Upper lobe of left lung (tissue), 6 donors: ENCODE data around the gene KRTAP9-6. TPM values are rescaled to one million over a fixed set of nuclear protein-coding genes. Genes with fewer than 3 reads are reported as not detected.
"Not testable (repeated sequence)": the region's sequence is repeated elsewhere in the genome, so short reads cannot be mapped to it uniquely, and the experiment has no call there.

Source experiments
- ATAC-seq, 2 donors: fragments of 200-7000 bp; cut with Tn5 transposase; one replicate each; pipeline ENCODE4 v1.9.1; 2022; ENCODE audit warnings: mild to moderate bottlenecking in 2 of 2, moderate library complexity in 2 of 2; ENCODE audit not compliant: low FRiP score in 2 of 2
- DNase-seq, 2 donors: peaks; one replicate each; pipeline ENCODE4 v3.0.0-alpha.2; 2019 to 2020
- H3K27ac ChIP-seq, 4 donors: fragments of 200-600 bp; sonication (generic); one replicate each; pipeline ENCODE4 v1.5.1; 2016 to 2019
- H3K27me3 ChIP-seq, 4 donors: fragments of 200-600 bp; sonication (generic); one replicate each; pipeline ENCODE4 v1.5.1; 2017 to 2019
- H3K36me3 ChIP-seq, 4 donors: fragments of 200-600 bp; sonication (generic); one replicate each; pipeline ENCODE4 v1.5.1; 2016 to 2019
- H3K4me1 ChIP-seq, 4 donors: fragments of 200-600 bp; sonication (generic); one replicate each; pipeline ENCODE4 v1.5.1; 2018 to 2019
- H3K4me3 ChIP-seq, 4 donors: fragments of 200-600 bp; sonication (generic); one replicate each; pipeline ENCODE4 v1.5.1; 2017 to 2019; ENCODE audit warnings: mild to moderate bottlenecking in 2 of 4, moderate library complexity in 1 of 4
- H3K9me3 ChIP-seq, 4 donors: fragments of 200-600 bp; sonication (generic); one replicate each; pipeline ENCODE4 v1.5.1; 2018 to 2019
- CTCF ChIP-seq, 6 experiments: fragments of 450-650 bp in 4 of 6; fragments of 200-600 bp in 2 of 6; sonication (generic) in 2 of 6; IDR thresholded peaks; one replicate each; pipeline ENCODE4 v1.5.1; 2016 to 2019; ENCODE audit warnings: antibody characterized with exemption in 6 of 6
- EP300 ChIP-seq, 4 donors: sonication (generic); formaldehyde crosslinking; IDR thresholded peaks; one replicate each; pipeline ENCODE4 v1.5.1; 2017; ENCODE audit warnings: antibody characterized with exemption in 4 of 4, control low read depth in 2 of 4
- POLR2A ChIP-seq, 4 donors: fragments of 450-650 bp; IDR thresholded peaks; one replicate each; pipeline ENCODE4 v1.5.1; 2016 to 2017; ENCODE audit warnings: antibody characterized with exemption in 4 of 4, mild to moderate bottlenecking in 2 of 4
- POLR2AphosphoS5 ChIP-seq, 2 donors: sonication (generic); formaldehyde crosslinking; IDR thresholded peaks; one replicate each; pipeline ENCODE4 v1.5.1; 2017; ENCODE audit warnings: antibody characterized with exemption in 2 of 2
- WGBS, 2 donors: methylation state at CpG; one replicate each; pipeline ENCODE4 v1.1.5; 2017 to 2018; 5-methylcytosine and 5-hydroxymethylcytosine counted together
- total RNA-seq, 6 donors: library from RNA; depleted of rRNA in 4 of 6; stranded (reverse); fragments of >200 nt in 4 of 6; gene quantifications; one replicate each; pipeline versions ENCODE4 v1.1.0 to v1.2.1, GENCODE V29; 2016 to 2021
- donor health status: DM: no; HTN: no; CAD: no; lungs with moderate emphysema.
- donor health status: DM: no; HTN: yes; CAD: no; lungs with severe emphysema.

KRTAP9-6 gene
- total RNA-seq, 6 donors from 2014 or later: not detected

DNA sequence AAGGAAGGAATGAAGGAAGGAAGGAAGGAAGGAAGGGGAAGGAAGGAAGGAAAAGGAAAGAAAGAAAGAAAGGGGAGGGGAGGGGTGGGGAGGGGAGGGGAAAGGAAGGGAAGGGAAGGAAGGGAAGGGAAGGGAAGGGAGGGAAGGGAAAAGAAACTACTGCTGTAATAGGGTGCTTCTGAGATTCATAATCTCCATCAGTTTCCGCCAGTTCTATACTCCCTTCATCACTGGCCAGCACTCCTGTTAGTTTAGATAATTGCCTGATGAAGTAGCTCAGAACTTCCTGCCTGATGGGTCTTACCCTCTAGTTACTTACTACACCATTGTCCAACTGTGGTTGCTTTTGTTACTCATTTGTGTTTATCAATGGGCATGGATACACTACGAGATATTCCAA is 2.0 kb upstream of the KRTAP9-6 start:
- Histone ChIP-seq H3K27ac (no peak overlapping the region), H3K9me3 (no peaks in the 10 kb centered on the region), H3K36me3 (no peaks in the 10 kb centered on the region), H3K4me3 (no peak overlapping the region), H3K4me1 (no peaks in the 10 kb centered on the region), H3K27me3 (no peaks in the 10 kb centered on the region)
- WGBS, 2 donors: 64 to 77% methylated on average over 2 of the region's 2 CpGs
- TF ChIP-seq POLR2A (IDR thresholded peaks at IDR 0.05) (no peak), EP300 (IDR thresholded peaks at IDR 0.05) (no peak), POLR2AphosphoS5 (IDR thresholded peaks at IDR 0.05) (no peak), CTCF (IDR thresholded peaks at IDR 0.05) (no peak)
- no peak for DNase-seq
- ATAC-seq: no peak

DNA sequence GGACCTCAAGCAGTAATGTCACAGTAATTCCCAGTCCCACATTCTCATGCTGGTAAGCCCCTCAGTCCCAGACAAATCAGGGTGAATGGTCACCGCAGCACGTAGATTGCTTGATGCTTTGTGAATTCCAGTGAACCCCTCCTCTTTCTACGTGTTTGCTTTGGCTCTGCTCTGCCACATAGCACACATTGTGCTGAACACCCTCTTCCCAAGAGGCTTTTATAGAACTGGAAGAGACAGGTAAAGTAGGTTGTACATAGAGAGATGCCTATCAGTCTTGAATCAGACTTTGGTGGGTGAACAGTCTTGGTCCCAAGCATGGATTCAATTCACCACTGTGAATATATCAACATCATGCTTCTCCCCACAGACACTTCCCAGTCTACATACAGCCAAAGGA is 579 bp upstream of the KRTAP9-6 start:
- Histone ChIP-seq H3K4me3 (no peak overlapping the region), H3K4me1 (no peaks in the 10 kb centered on the region), H3K9me3 (no peaks in the 10 kb centered on the region), H3K27ac (no peak overlapping the region), H3K27me3 (no peaks in the 10 kb centered on the region), H3K36me3 (no peaks in the 10 kb centered on the region)
- no peak for ATAC-seq
- DNase-seq: no peak
- TF ChIP-seq EP300 (IDR thresholded peaks at IDR 0.05): no peak
- no peak for TF ChIP-seq CTCF (IDR thresholded peaks at IDR 0.05)
- TF ChIP-seq POLR2A (IDR thresholded peaks at IDR 0.05): no peak
- no peak for TF ChIP-seq POLR2AphosphoS5 (IDR thresholded peaks at IDR 0.05)
- WGBS, 2 donors: 71 to 73% methylated on average over 3 of the region's 3 CpGs

GRCh38 chr17:41267711-41268110 is 2.5 kb downstream of the KRTAP9-6 start:
- 81% methylated on average over 3 of the region's 3 CpGs; no CpG with 5 or more reads in 1 of the 2 donors for WGBS, 2 donors
- ATAC-seq: no peak
- no peak overlapping the region for H3K27ac ChIP-seq
- no peaks in the 10 kb centered on the region for H3K4me1 ChIP-seq
- no peaks in the 10 kb centered on the region for H3K36me3 ChIP-seq
- no peaks in the 10 kb centered on the region for H3K27me3 ChIP-seq
- no peak for DNase-seq
- H3K9me3 ChIP-seq: no peaks in the 10 kb centered on the region
- no peak overlapping the region for H3K4me3 ChIP-seq
- no peak for TF ChIP-seq POLR2AphosphoS5 (IDR thresholded peaks at IDR 0.05)
- TF ChIP-seq EP300 (IDR thresholded peaks at IDR 0.05): no peak
- no peak for TF ChIP-seq POLR2A (IDR thresholded peaks at IDR 0.05)
- TF ChIP-seq CTCF (IDR thresholded peaks at IDR 0.05): no peak

GRCh38 chr17:41271323-41271722 is 6.1 kb downstream of the KRTAP9-6 start:
- DNase-seq, H3K9me3 ChIP-seq, ATAC-seq, H3K36me3 ChIP-seq, H3K27ac ChIP-seq, H3K27me3 ChIP-seq, H3K4me1 ChIP-seq, H3K4me3 ChIP-seq: not testable (repeated sequence)
- WGBS, 2 donors: no CpG with 5 or more reads among the region's 1 CpG

DNA sequence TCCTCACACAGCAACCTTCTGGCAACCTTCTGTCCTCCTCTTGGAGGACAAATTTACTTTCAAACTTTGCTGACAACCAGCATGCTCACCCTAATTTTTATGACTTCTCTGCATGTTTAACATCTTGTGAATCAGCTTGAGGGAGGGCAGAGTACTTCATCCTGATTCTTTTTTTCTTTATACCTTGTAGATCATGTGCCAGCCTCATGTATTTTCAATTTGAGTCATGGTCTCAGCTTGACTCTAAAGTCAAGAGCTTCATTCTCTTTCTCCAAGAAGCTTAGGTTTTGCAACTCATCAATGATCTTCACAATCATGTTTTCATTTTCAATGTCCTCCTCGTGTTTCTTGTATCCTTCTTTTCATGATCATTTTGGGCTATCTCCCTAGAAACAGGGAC is 6.7 kb downstream of the KRTAP9-6 start:
- TF ChIP-seq POLR2AphosphoS5 (IDR thresholded peaks at IDR 0.05) (no peak), CTCF (IDR thresholded peaks at IDR 0.05) (no peak), POLR2A (IDR thresholded peaks at IDR 0.05) (no peak), EP300 (IDR thresholded peaks at IDR 0.05) (no peak)
- H3K36me3 ChIP-seq: no peaks in the 10 kb centered on the region
- WGBS, 2 donors: 42% methylated on average over 1 of the region's 1 CpG; no CpG with 5 or more reads in 1 of the 2 donors
- no peaks in the 10 kb centered on the region for H3K27me3 ChIP-seq
- H3K4me3 ChIP-seq: no peak overlapping the region
- H3K9me3 ChIP-seq: no peaks in the 10 kb centered on the region
- H3K4me1 ChIP-seq: no peaks in the 10 kb centered on the region
- ATAC-seq (no peak), DNase-seq (no peak)
- H3K27ac ChIP-seq: no peak overlapping the region

DNA sequence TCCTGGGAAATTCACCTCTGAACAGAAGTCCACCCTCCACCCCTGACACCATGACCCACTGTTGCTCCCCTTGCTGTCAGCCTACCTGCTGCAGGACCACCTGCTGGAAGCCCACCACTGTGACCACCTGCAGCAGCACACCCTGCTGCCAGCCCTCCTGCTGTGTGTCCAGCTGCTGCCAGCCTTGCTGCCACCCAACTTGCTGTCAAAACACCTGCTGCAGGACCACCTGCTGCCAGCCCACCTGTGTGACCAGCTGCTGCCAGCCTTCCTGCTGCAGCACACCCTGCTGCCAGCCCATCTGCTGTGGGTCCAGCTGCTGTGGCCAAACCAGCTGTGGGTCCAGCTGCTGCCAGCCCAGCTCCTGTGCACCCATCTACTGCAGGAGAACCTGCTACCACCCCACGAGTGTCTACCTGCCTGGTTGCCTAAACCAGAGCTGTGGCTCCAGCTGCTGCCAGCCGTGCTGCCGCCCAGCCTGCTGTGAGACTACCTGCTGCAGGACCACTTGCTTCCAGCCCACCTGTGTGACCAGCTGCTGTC is 10.5 kb downstream of the KRTAP9-6 start, which contains the start of gene KRTAP9-7:
Gene KRTAP9-7 (plus strand): TSS at position 51 of the 543 bp plus-strand sequence. CDS start 0 bp downstream, at position 51.
- not testable (repeated sequence) for H3K27me3 ChIP-seq, H3K9me3 ChIP-seq, H3K27ac ChIP-seq, H3K36me3 ChIP-seq, H3K4me3 ChIP-seq, H3K4me1 ChIP-seq, ATAC-seq
- WGBS, 2 donors: 80% methylated on average over 3 of the region's 3 CpGs; no CpG with 5 or more reads in 1 of the 2 donors
- DNase-seq: peak in 1 of 2 donors; percentile 54
